H1 (cell line): ENCODE measurements around the gene RPL28.

ENCODE experiments used
- SIX5 ChIP-seq: IDR thresholded peaks from 2 replicates; pipeline ENCODE4 v1.6.1; 2011; ENCODE audit warnings: mild to moderate bottlenecking, low read depth, low read length
- SRF ChIP-seq: IDR thresholded peaks from 2 replicates; pipeline ENCODE4 v1.6.1; 2011; ENCODE audit warnings: mild to moderate bottlenecking, low read depth, low read length, moderate library complexity
- TF ChIP-seq, protein P1 (sequence below), 3 experiments: IDR thresholded peaks; 1 replicate in 2 of 3; 2 replicates in 1 of 3; pipeline versions ENCODE4 v1.5.1 to v1.6.1; 2011; ENCODE audit warnings: low read length in 3 of 3, mild to moderate bottlenecking in 3 of 3, inconsistent platforms in 2 of 3, low read depth in 1 of 3, moderate library complexity in 1 of 3; ENCODE audit not compliant: insufficient read depth in 1 of 3; ENCODE audit errors: control extremely low read depth in 1 of 3

DNA sequence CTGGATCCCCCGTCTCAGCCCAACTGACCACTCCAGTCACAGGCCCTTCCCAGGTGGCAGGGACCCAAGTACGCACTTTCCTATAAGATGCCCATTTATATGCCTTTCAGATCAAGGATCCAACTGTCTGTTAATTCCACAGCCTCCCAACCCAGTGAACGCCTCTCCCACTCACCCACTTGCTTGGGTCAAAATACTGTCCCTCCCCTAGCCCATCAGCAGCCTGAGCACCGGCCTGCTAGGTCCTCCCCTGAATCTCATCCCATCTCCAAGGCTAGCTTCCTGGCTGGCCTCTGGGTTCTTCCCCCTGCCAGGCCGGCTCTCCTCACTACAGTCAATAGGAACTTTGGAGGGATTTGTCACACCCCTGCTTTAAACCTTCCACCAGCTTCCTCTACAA, 19.9 kb downstream of the RPL28 start:
- TF ChIP-seq, protein P1, sequence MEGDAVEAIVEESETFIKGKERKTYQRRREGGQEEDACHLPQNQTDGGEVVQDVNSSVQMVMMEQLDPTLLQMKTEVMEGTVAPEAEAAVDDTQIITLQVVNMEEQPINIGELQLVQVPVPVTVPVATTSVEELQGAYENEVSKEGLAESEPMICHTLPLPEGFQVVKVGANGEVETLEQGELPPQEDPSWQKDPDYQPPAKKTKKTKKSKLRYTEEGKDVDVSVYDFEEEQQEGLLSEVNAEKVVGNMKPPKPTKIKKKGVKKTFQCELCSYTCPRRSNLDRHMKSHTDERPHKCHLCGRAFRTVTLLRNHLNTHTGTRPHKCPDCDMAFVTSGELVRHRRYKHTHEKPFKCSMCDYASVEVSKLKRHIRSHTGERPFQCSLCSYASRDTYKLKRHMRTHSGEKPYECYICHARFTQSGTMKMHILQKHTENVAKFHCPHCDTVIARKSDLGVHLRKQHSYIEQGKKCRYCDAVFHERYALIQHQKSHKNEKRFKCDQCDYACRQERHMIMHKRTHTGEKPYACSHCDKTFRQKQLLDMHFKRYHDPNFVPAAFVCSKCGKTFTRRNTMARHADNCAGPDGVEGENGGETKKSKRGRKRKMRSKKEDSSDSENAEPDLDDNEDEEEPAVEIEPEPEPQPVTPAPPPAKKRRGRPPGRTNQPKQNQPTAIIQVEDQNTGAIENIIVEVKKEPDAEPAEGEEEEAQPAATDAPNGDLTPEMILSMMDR (IDR thresholded peaks at IDR 0.05; ENCODE audit: control extremely low read depth in 1 of 3, insufficient read depth in 1 of 3, low read depth in 1 of 3, low read length in 3 of 3), result no peak
- no peak for TF ChIP-seq SIX5
- TF ChIP-seq SRF, result no peak
